ENCODE measurements around the gene TPST2. TPM values are rescaled to one million over a fixed set of nuclear protein-coding genes. Genes with fewer than 3 reads are reported as not detected.

TPST2 gene
- total RNA-seq, 2 experiments from 2014 or later = 7.2 to 7.4 TPM

GRCh38 chr22:26544489-26544888 is 45.4 kb downstream of the TPST2 start:
- no peaks in the 10 kb centered on the region for H3K27me3 ChIP-seq (ENCODE audit: control insufficient read depth in 1 of 2, insufficient read depth in 2 of 2, low read length in 2 of 2)
- Mint-ChIP-seq H3K36me3 (ENCODE audit: low read depth) (peaks cover 25% of the 10 kb centered on the region), H3K4me3 (no peak overlapping the region), H3K4me1 (ENCODE audit: low read depth) (peaks cover 16% of the 10 kb centered on the region), H3K9me3 (no peaks in the 10 kb centered on the region), H3K27ac (no peak overlapping the region), H3K27me3 (no peaks in the 10 kb centered on the region)
- ChIA-PET CTCF (no interaction called here), POLR2A (interaction anchor here (1.7 kb wide), 1 partner anchor 35 kb away, joined by 4 read pairs; no protein-coding TSS in a partner anchor)
- DNase-seq (no peak), ATAC-seq (ENCODE audit: poor library complexity) (no peak)
- TF ChIP-seq CTCF (IDR thresholded peaks at IDR 0.05) = no peak
- H3K4me1 ChIP-seq (ENCODE audit: insufficient read depth, low read length) = peaks cover 25% of the 10 kb centered on the region
- H3K9me3 ChIP-seq (ENCODE audit: control insufficient read depth in 1 of 2, insufficient read depth in 1 of 2, low read length in 2 of 2) = no peaks in the 10 kb centered on the region
- intact Hi-C loops (cut with DNase I, micrococcal nuclease) = no loop called here
- H3K27ac ChIP-seq (ENCODE audit: low read depth in 1 of 2, low read length in 2 of 2) = no peak overlapping the region
- H3K36me3 ChIP-seq (ENCODE audit: insufficient read depth, low read length) = peaks cover 36% of the 10 kb centered on the region
- H3K4me3 ChIP-seq (ENCODE audit: low read length) = no peak overlapping the region

GRCh38 chr22:26542831-26543230 is 47.1 kb downstream of the TPST2 start:
- H3K4me3 ChIP-seq (ENCODE audit: low read length) = no peak overlapping the region
- no peak for TF ChIP-seq CTCF (IDR thresholded peaks at IDR 0.05)
- no peak overlapping the region for H3K4me3 Mint-ChIP-seq
- DNase-seq (peak in 3 of 14 experiments; percentile 25 to 44 (median 31)), ATAC-seq (ENCODE audit: poor library complexity) (no peak)
- no peaks in the 10 kb centered on the region for H3K9me3 ChIP-seq (ENCODE audit: control insufficient read depth in 1 of 2, insufficient read depth in 1 of 2, low read length in 2 of 2)
- H3K36me3 ChIP-seq (ENCODE audit: insufficient read depth, low read length) = peaks cover 48% of the 10 kb centered on the region
- no peaks in the 10 kb centered on the region for H3K27me3 Mint-ChIP-seq
- peaks cover 23% of the 10 kb centered on the region for H3K4me1 ChIP-seq (ENCODE audit: insufficient read depth, low read length)
- H3K36me3 Mint-ChIP-seq (ENCODE audit: low read depth) = peaks cover 36% of the 10 kb centered on the region
- no peak overlapping the region for H3K27ac ChIP-seq (ENCODE audit: low read depth in 1 of 2, low read length in 2 of 2)
- intact Hi-C loops (cut with DNase I, micrococcal nuclease) = no loop called here
- ChIA-PET CTCF (no interaction called here), POLR2A (no interaction called here)
- H3K27ac Mint-ChIP-seq = no peak overlapping the region
- peaks cover 16% of the 10 kb centered on the region for H3K4me1 Mint-ChIP-seq (ENCODE audit: low read depth)
- no peaks in the 10 kb centered on the region for H3K27me3 ChIP-seq (ENCODE audit: control insufficient read depth in 1 of 2, insufficient read depth in 2 of 2, low read length in 2 of 2)
- no peaks in the 10 kb centered on the region for H3K9me3 Mint-ChIP-seq

GRCh38 chr22:26541167-26541819 is 48.6 kb downstream of the TPST2 start:
- ChIA-PET POLR2A (interaction anchor here (0.8 kb wide), 1 partner anchor 58 kb away, joined by 3 read pairs; the partner anchor contains the start of genes HPS4 and SRRD), CTCF (no interaction called here)
- peaks cover 36% of the 10 kb centered on the region for H3K36me3 Mint-ChIP-seq (ENCODE audit: low read depth)
- Histone ChIP-seq H3K4me1 (ENCODE audit: insufficient read depth, low read length) (peaks cover 12% of the 10 kb centered on the region), H3K4me3 (ENCODE audit: low read length) (no peak overlapping the region), H3K27ac (ENCODE audit: low read depth in 1 of 2, low read length in 2 of 2) (no peak overlapping the region), H3K27me3 (ENCODE audit: control insufficient read depth in 1 of 2, insufficient read depth in 2 of 2, low read length in 2 of 2) (no peaks in the 10 kb centered on the region), H3K9me3 (ENCODE audit: control insufficient read depth in 1 of 2, insufficient read depth in 1 of 2, low read length in 2 of 2) (no peaks in the 10 kb centered on the region), H3K36me3 (ENCODE audit: insufficient read depth, low read length) (peaks cover 55% of the 10 kb centered on the region)
- DNase-seq (peak in 1 of 14 experiments; percentile 15), ATAC-seq (ENCODE audit: poor library complexity) (no peak)
- H3K9me3 Mint-ChIP-seq = no peaks in the 10 kb centered on the region
- TF ChIP-seq CTCF (IDR thresholded peaks at IDR 0.05) = no peak
- H3K27ac Mint-ChIP-seq = no peak overlapping the region
- no peak overlapping the region for H3K4me3 Mint-ChIP-seq
- H3K27me3 Mint-ChIP-seq = no peaks in the 10 kb centered on the region
- peaks cover 6% of the 10 kb centered on the region for H3K4me1 Mint-ChIP-seq (ENCODE audit: low read depth)
- intact Hi-C loops (cut with DNase I, micrococcal nuclease) = no loop called here
